C4-2B (cell line): ENCODE results near the gene KCNMA1.

Experiments
- CTCF ChIP-seq: fragments of 450-650 bp; conservative IDR thresholded peaks from 2 replicates; pipeline ENCODE4 v1.5.1; 2017; ENCODE audit warnings: mild to moderate bottlenecking
- ZFX ChIP-seq: fragments of 450-650 bp; IDR thresholded peaks from 2 replicates; pipeline ENCODE4 v1.6.1; 2017

- TF ChIP-seq CTCF = no peak
- TF ChIP-seq ZFX = no peak
These were observed 556.1 kb downstream of the KCNMA1 start for GRCh38 chr10:77081481-77081891.
